NCI-H1048 (cell line): ENCODE measurements around the gene FOXI2.

ENCODE experiments used
- DNase-seq: peaks from one replicate; lab custom pipeline; 2025; lab: John Stamatoyannopoulos, UW

FOXI2 gene

GRCh38 chr10:127743205-127743604 is 6.2 kb downstream of the FOXI2 start:
- DNase-seq, result no peak

GRCh38 chr10:127744956-127745355 is 8.0 kb downstream of the FOXI2 start:
- no peak for DNase-seq

- DNase-seq, result no peak
These were observed 8.9 kb downstream of the FOXI2 start for GRCh38 chr10:127745861-127746260.

- no peak for DNase-seq
These were observed 18.8 kb downstream of the FOXI2 start for GRCh38 chr10:127755753-127756152.

GRCh38 chr10:127756264-127756663 is 19.3 kb downstream of the FOXI2 start:
- DNase-seq, result no peak

GRCh38 chr10:127757033-127757432 is 20.0 kb downstream of the FOXI2 start:
- no peak for DNase-seq

- DNase-seq, result no peak
These were observed 22.3 kb downstream of the FOXI2 start for GRCh38 chr10:127759276-127759675.

GRCh38 chr10:127762925-127763324 is 25.9 kb downstream of the FOXI2 start:
- no peak for DNase-seq

- no peak for DNase-seq
These were observed 38.0 kb downstream of the FOXI2 start for GRCh38 chr10:127774766-127775559.

GRCh38 chr10:127776816-127777215 is 39.8 kb downstream of the FOXI2 start:
- no peak for DNase-seq

GRCh38 chr10:127781412-127781811 is 44.4 kb downstream of the FOXI2 start:
- DNase-seq, result no peak

GRCh38 chr10:127787873-127788272 is 50.9 kb downstream of the FOXI2 start:
- no peak for DNase-seq

GRCh38 chr10:127790066-127790624 is 53.2 kb downstream of the FOXI2 start:
- no peak for DNase-seq
